ENCODE data around the gene ALS2CL.

The ALS2CL gene

DNA sequence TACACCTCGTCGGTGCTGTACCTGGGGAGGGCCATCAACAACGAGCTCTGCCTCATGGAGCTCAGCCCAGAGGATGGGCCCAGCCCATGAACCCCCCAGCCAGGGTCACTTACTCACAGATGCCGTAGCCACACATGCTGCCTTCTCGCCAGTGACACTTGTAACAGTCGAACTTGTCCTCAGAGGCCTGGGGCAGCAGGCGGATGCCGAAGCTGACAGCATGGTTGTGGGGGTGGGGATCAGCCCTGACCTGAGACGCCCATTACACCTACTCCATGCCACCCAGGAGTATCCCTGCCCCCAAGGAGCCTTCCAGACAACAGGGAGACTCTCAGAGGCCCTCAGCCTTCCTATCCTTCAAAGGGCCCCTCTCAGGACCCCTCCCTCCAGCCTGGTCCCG, 12.1 kb downstream of the ALS2CL start:
- no peak for TF ChIP-seq TAF1 (IDR thresholded peaks at IDR 0.05; ENCODE audit: low read depth)
- TF ChIP-seq, protein P1, sequence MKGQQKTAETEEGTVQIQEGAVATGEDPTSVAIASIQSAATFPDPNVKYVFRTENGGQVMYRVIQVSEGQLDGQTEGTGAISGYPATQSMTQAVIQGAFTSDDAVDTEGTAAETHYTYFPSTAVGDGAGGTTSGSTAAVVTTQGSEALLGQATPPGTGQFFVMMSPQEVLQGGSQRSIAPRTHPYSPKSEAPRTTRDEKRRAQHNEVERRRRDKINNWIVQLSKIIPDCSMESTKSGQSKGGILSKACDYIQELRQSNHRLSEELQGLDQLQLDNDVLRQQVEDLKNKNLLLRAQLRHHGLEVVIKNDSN (IDR thresholded peaks at IDR 0.05), result no peak
- TF ChIP-seq FOXM1 (IDR thresholded peaks at IDR 0.05; ENCODE audit: borderline replicate concordance, low read depth), result no peak
- TF ChIP-seq ZBTB7A (IDR thresholded peaks at IDR 0.05; ENCODE audit: low read depth), result no peak
- no peak for TF ChIP-seq EP300 (IDR thresholded peaks at IDR 0.05; ENCODE audit: borderline replicate concordance)
- no peak for TF ChIP-seq TCF12 (IDR thresholded peaks at IDR 0.05; ENCODE audit: low read depth)
- no peak for TF ChIP-seq YY1 (IDR thresholded peaks at IDR 0.05; ENCODE audit: low read depth)
- no peak for TF ChIP-seq NFIC (IDR thresholded peaks at IDR 0.05)
- no peak for TF ChIP-seq CREB1 (IDR thresholded peaks at IDR 0.05; ENCODE audit: low read depth)
- no peak for TF ChIP-seq CEBPB (IDR thresholded peaks at IDR 0.05)
- TF ChIP-seq, protein P2, sequence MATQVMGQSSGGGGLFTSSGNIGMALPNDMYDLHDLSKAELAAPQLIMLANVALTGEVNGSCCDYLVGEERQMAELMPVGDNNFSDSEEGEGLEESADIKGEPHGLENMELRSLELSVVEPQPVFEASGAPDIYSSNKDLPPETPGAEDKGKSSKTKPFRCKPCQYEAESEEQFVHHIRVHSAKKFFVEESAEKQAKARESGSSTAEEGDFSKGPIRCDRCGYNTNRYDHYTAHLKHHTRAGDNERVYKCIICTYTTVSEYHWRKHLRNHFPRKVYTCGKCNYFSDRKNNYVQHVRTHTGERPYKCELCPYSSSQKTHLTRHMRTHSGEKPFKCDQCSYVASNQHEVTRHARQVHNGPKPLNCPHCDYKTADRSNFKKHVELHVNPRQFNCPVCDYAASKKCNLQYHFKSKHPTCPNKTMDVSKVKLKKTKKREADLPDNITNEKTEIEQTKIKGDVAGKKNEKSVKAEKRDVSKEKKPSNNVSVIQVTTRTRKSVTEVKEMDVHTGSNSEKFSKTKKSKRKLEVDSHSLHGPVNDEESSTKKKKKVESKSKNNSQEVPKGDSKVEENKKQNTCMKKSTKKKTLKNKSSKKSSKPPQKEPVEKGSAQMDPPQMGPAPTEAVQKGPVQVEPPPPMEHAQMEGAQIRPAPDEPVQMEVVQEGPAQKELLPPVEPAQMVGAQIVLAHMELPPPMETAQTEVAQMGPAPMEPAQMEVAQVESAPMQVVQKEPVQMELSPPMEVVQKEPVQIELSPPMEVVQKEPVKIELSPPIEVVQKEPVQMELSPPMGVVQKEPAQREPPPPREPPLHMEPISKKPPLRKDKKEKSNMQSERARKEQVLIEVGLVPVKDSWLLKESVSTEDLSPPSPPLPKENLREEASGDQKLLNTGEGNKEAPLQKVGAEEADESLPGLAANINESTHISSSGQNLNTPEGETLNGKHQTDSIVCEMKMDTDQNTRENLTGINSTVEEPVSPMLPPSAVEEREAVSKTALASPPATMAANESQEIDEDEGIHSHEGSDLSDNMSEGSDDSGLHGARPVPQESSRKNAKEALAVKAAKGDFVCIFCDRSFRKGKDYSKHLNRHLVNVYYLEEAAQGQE (IDR thresholded peaks at IDR 0.05; ENCODE audit: low read depth), result no peak
- TF ChIP-seq RAD21 (IDR thresholded peaks at IDR 0.05; ENCODE audit: low read depth), result no peak
- TF ChIP-seq TEAD4 (IDR thresholded peaks at IDR 0.05), result no peak
- TF ChIP-seq EGR1 (IDR thresholded peaks at IDR 0.05), result no peak
- TF ChIP-seq, protein P3, sequence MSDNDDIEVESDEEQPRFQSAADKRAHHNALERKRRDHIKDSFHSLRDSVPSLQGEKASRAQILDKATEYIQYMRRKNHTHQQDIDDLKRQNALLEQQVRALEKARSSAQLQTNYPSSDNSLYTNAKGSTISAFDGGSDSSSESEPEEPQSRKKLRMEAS (IDR thresholded peaks at IDR 0.05), result no peak

DNA sequence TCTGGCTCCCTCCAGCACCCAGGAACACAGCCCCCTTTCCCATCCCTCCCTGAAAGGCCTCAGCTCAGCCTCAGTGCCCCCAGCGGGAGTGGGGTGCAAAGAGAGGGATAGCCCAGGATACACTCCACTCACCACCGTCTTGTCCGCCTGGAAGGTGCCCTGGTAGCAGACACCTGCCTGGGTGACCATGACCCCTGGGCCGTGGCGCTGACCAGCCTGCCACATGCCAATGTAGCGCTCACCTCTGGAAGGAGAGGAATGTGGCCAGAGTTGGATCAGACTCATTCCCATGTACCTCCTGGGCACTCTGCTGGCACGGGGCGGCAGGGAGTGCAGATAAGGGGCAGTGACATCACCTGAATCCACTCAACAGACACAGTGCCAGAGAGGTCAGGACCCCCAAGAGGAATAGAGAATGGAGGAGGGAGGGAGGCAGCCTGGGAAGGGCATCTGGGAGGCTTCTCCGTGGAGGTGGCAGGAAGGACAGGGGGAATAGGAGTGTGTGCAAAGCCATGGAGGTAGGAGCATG, 13.1 kb downstream of the ALS2CL start:
- TF ChIP-seq, protein P1 (IDR thresholded peaks at IDR 0.05), result no peak
- TF ChIP-seq CEBPB (IDR thresholded peaks at IDR 0.05) (no peak), RAD21 (IDR thresholded peaks at IDR 0.05; ENCODE audit: low read depth) (no peak), EP300 (IDR thresholded peaks at IDR 0.05; ENCODE audit: borderline replicate concordance) (no peak), FOXM1 (IDR thresholded peaks at IDR 0.05; ENCODE audit: borderline replicate concordance, low read depth) (no peak), YY1 (IDR thresholded peaks at IDR 0.05; ENCODE audit: low read depth) (no peak), TCF12 (IDR thresholded peaks at IDR 0.05; ENCODE audit: low read depth) (no peak), EGR1 (IDR thresholded peaks at IDR 0.05) (no peak), ZBTB7A (IDR thresholded peaks at IDR 0.05; ENCODE audit: low read depth) (no peak), TEAD4 (IDR thresholded peaks at IDR 0.05) (no peak), NFIC (IDR thresholded peaks at IDR 0.05) (no peak), TAF1 (IDR thresholded peaks at IDR 0.05; ENCODE audit: low read depth) (no peak), CREB1 (IDR thresholded peaks at IDR 0.05; ENCODE audit: low read depth) (no peak)
- TF ChIP-seq, protein P3 (IDR thresholded peaks at IDR 0.05), result no peak
- TF ChIP-seq, protein P2 (IDR thresholded peaks at IDR 0.05; ENCODE audit: low read depth), result no peak

DNA sequence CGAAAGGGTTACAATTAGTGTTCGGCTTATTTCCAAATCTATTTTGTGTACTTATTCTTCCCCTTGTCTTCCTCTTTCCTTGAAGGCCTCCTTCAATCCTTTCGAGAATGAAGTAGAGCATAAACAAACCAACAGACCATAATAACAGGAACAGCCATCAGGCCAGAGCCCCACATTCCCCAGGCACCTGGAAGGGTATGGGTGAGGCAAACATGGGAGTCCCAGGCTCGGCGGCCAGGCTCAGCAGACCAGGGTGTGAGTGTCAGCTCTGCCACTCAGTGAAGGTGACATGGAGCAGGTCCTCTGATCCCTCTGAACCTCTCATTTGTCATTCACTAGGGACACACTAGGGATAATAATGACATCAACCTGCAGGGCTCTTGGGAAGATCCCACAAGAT, 13.8 kb downstream of the ALS2CL start:
- TF ChIP-seq, protein P2 (IDR thresholded peaks at IDR 0.05; ENCODE audit: low read depth), result no peak
- TF ChIP-seq TAF1 (IDR thresholded peaks at IDR 0.05; ENCODE audit: low read depth) (no peak), TCF12 (IDR thresholded peaks at IDR 0.05; ENCODE audit: low read depth) (no peak), NFIC (IDR thresholded peaks at IDR 0.05) (no peak), CEBPB (IDR thresholded peaks at IDR 0.05) (no peak), EGR1 (IDR thresholded peaks at IDR 0.05) (no peak), CREB1 (IDR thresholded peaks at IDR 0.05; ENCODE audit: low read depth) (no peak), TEAD4 (IDR thresholded peaks at IDR 0.05) (no peak), RAD21 (IDR thresholded peaks at IDR 0.05; ENCODE audit: low read depth) (no peak), EP300 (IDR thresholded peaks at IDR 0.05; ENCODE audit: borderline replicate concordance) (no peak)
- TF ChIP-seq, protein P3 (IDR thresholded peaks at IDR 0.05), result no peak
- TF ChIP-seq, protein P1 (IDR thresholded peaks at IDR 0.05), result no peak

Measured in Ishikawa (cell line).